ENCODE results near the gene CUX1.

Gene CUX1

GRCh38 chr7:102268635-102269034 lies 451.2 kb downstream of the CUX1 start:
- in situ Hi-C loops (cut with MboI; ENCODE audit: low pct_unique_long_range_greater_than_20kb, low sequenced_read_pairs), result loop anchor here (25.0 kb wide), 1 partner anchor 706 kb away; no protein-coding TSS in a partner anchor
- DNase-seq, result no peak

GRCh38 chr7:102270178-102270887 lies 452.9 kb downstream of the CUX1 start:
- DNase-seq, result no peak
- in situ Hi-C loops (cut with MboI; ENCODE audit: low pct_unique_long_range_greater_than_20kb, low sequenced_read_pairs), result loop anchor here (25.0 kb wide), 1 partner anchor 708 kb away; no protein-coding TSS in a partner anchor

GRCh38 chr7:102271158-102271798 lies 453.9 kb downstream of the CUX1 start:
- in situ Hi-C loops (cut with MboI; ENCODE audit: low pct_unique_long_range_greater_than_20kb, low sequenced_read_pairs), result loop anchor here (25.0 kb wide), 1 partner anchor 709 kb away; no protein-coding TSS in a partner anchor
- no peak for DNase-seq

- in situ Hi-C loops (cut with MboI; ENCODE audit: low pct_unique_long_range_greater_than_20kb, low sequenced_read_pairs), result loop anchor here (25.0 kb wide), 1 partner anchor 710 kb away; no protein-coding TSS in a partner anchor
Observed at GRCh38 chr7:102272075-102272916, 454.9 kb downstream of the CUX1 start.

GRCh38 chr7:102272917-102273748 lies 455.7 kb downstream of the CUX1 start:
- in situ Hi-C loops (cut with MboI; ENCODE audit: low pct_unique_long_range_greater_than_20kb, low sequenced_read_pairs), result loop anchor here (25.0 kb wide), 1 partner anchor 711 kb away; no protein-coding TSS in a partner anchor
- no peak for DNase-seq

More at GRCh38 chr7:102272075-102272916, 454.9 kb downstream of the CUX1 start:
- DNase-seq, result peak; percentile 61

GRCh38 chr7:102273749-102274712 lies 456.6 kb downstream of the CUX1 start:
- in situ Hi-C loops (cut with MboI; ENCODE audit: low pct_unique_long_range_greater_than_20kb, low sequenced_read_pairs), result loop anchor here (25.0 kb wide), 1 partner anchor 712 kb away; no protein-coding TSS in a partner anchor
- no peak for DNase-seq

GRCh38 chr7:102275123-102275703 lies 457.8 kb downstream of the CUX1 start:
- DNase-seq, result no peak
- in situ Hi-C loops (cut with MboI; ENCODE audit: low pct_unique_long_range_greater_than_20kb, low sequenced_read_pairs), result no loop called here

- no peak for DNase-seq
- in situ Hi-C loops (cut with MboI; ENCODE audit: low pct_unique_long_range_greater_than_20kb, low sequenced_read_pairs), result no loop called here
Observed at GRCh38 chr7:102277901-102278300, 460.5 kb downstream of the CUX1 start.

- in situ Hi-C loops (cut with MboI; ENCODE audit: low pct_unique_long_range_greater_than_20kb, low sequenced_read_pairs), result loop anchor here (5.0 kb wide), 1 partner anchor 113 kb away; no protein-coding TSS in a partner anchor
- DNase-seq, result peak; percentile 77
Observed at GRCh38 chr7:102279537-102280400, 462.3 kb downstream of the CUX1 start.

- no peak for DNase-seq
- in situ Hi-C loops (cut with MboI; ENCODE audit: low pct_unique_long_range_greater_than_20kb, low sequenced_read_pairs), result loop anchor here (5.0 kb wide), 1 partner anchor 112 kb away; no protein-coding TSS in a partner anchor
Observed at GRCh38 chr7:102280521-102280920, 463.1 kb downstream of the CUX1 start.

GRCh38 chr7:102281785-102282184 lies 464.4 kb downstream of the CUX1 start:
- in situ Hi-C loops (cut with MboI; ENCODE audit: low pct_unique_long_range_greater_than_20kb, low sequenced_read_pairs), result loop anchor here (5.0 kb wide), 1 partner anchor 111 kb away; no protein-coding TSS in a partner anchor
- no peak for DNase-seq

GRCh38 chr7:102282465-102283362 lies 465.3 kb downstream of the CUX1 start:
- in situ Hi-C loops (cut with MboI; ENCODE audit: low pct_unique_long_range_greater_than_20kb, low sequenced_read_pairs), result loop anchor here (5.0 kb wide), 1 partner anchor 110 kb away; no protein-coding TSS in a partner anchor
- DNase-seq, result no peak

- DNase-seq, result no peak
- in situ Hi-C loops (cut with MboI; ENCODE audit: low pct_unique_long_range_greater_than_20kb, low sequenced_read_pairs), result loop anchor here (5.0 kb wide), 1 partner anchor 109 kb away; no protein-coding TSS in a partner anchor
Observed at GRCh38 chr7:102283477-102284189, 466.2 kb downstream of the CUX1 start.

- no peak for DNase-seq
- in situ Hi-C loops (cut with MboI; ENCODE audit: low pct_unique_long_range_greater_than_20kb, low sequenced_read_pairs), result loop anchor here (5.0 kb wide), 1 partner anchor 108 kb away; no protein-coding TSS in a partner anchor
Observed at GRCh38 chr7:102284399-102284798, 467.0 kb downstream of the CUX1 start.
